ENCODE data around the gene KLHL17. TPM values are rescaled to one million over a fixed set of nuclear protein-coding genes. Genes with fewer than 3 reads are reported as not detected.
A peak's percentile ranks its signal among the peaks of the same experiment; 100 is the strongest.
"Not testable (repeated sequence)": the region's sequence is repeated elsewhere in the genome, so short reads cannot be mapped to it uniquely, and the experiment has no call there.

Gene KLHL17
- total RNA-seq, 2 donors from 2014 or later = 19.9 to 26.1 TPM

- no peaks in the 10 kb centered on the region for H3K36me3 Mint-ChIP-seq
- H3K9me3 Mint-ChIP-seq = no peaks in the 10 kb centered on the region
- H3K27ac Mint-ChIP-seq = no peak overlapping the region
- DNase-seq (ENCODE audit: low spot score in 2 of 2) = no peak
- no peak for ATAC-seq
These were observed 19.3 kb downstream of the KLHL17 start for GRCh38 chr1:979744-980072.

GRCh38 chr1:980137-980571 lies 19.8 kb downstream of the KLHL17 start:
- H3K9me3 Mint-ChIP-seq = no peaks in the 10 kb centered on the region
- no peak overlapping the region for H3K27ac Mint-ChIP-seq
- no peak for ATAC-seq
- no peak for DNase-seq (ENCODE audit: low spot score in 2 of 2)
- no peaks in the 10 kb centered on the region for H3K36me3 Mint-ChIP-seq

GRCh38 chr1:980602-981395 lies 20.4 kb downstream of the KLHL17 start:
- peak overlapping the region in 1 of 2 donors; percentile 29 for H3K27ac Mint-ChIP-seq
- H3K9me3 Mint-ChIP-seq = no peaks in the 10 kb centered on the region
- DNase-seq (ENCODE audit: low spot score in 2 of 2) (peak in 1 of 2 donors; percentile 56), ATAC-seq (no peak)
- no peaks in the 10 kb centered on the region for H3K36me3 Mint-ChIP-seq

- Mint-ChIP-seq H3K36me3 (no peaks in the 10 kb centered on the region), H3K9me3 (no peaks in the 10 kb centered on the region), H3K27ac (peak overlapping the region in 1 of 2 donors; percentile 29)
- ATAC-seq = no peak
- no peak for DNase-seq (ENCODE audit: low spot score in 2 of 2)
These were observed 21.1 kb downstream of the KLHL17 start for GRCh38 chr1:981491-981954.

- no peaks in the 10 kb centered on the region for H3K9me3 Mint-ChIP-seq
- ATAC-seq (no peak), DNase-seq (ENCODE audit: low spot score in 2 of 2) (no peak)
- H3K36me3 Mint-ChIP-seq = no peaks in the 10 kb centered on the region
- H3K27ac Mint-ChIP-seq = peak within 1 kb of the TSS in 1 of 2 donors; percentile 29
These were observed 21.7 kb downstream of the KLHL17 start, which contains the start of gene PERM1 for GRCh38 chr1:981955-982558. TSS of gene PERM1 (minus strand) at chr1:982093. CDS start at chr1:981029, 1,064 bp downstream.

GRCh38 chr1:982765-983436 lies 22.5 kb downstream of the KLHL17 start:
- ATAC-seq (no peak), DNase-seq (ENCODE audit: low spot score in 2 of 2) (no peak)
- no peaks in the 10 kb centered on the region for H3K9me3 Mint-ChIP-seq
- no peaks in the 10 kb centered on the region for H3K36me3 Mint-ChIP-seq
- H3K27ac Mint-ChIP-seq = no peak overlapping the region

- peak; percentile 82 to 86 for ATAC-seq
- Mint-ChIP-seq H3K36me3 (peaks cover 0 to 7% of the 10 kb centered on the region in 2 donors), H3K27ac (no peak overlapping the region), H3K9me3 (peaks cover 0 to 3% of the 10 kb centered on the region in 2 donors)
- DNase-seq (ENCODE audit: low spot score in 2 of 2) = peak in 1 of 2 donors; percentile 73
These were observed 23.6 kb downstream of the KLHL17 start for GRCh38 chr1:983798-984475.

- ATAC-seq (no peak), DNase-seq (ENCODE audit: low spot score in 2 of 2) (no peak)
- peaks cover 0 to 7% of the 10 kb centered on the region in 2 donors for H3K9me3 Mint-ChIP-seq
- H3K27ac Mint-ChIP-seq = no peak overlapping the region
- H3K36me3 Mint-ChIP-seq = peaks cover 0 to 10% of the 10 kb centered on the region in 2 donors
These were observed 24.1 kb downstream of the KLHL17 start for GRCh38 chr1:984476-984814.

GRCh38 chr1:985126-985525 lies 24.7 kb downstream of the KLHL17 start:
- Mint-ChIP-seq H3K27ac (no peak overlapping the region), H3K9me3 (peaks cover 0 to 7% of the 10 kb centered on the region in 2 donors), H3K36me3 (peaks cover 0 to 10% of the 10 kb centered on the region in 2 donors)
- ATAC-seq (no peak), DNase-seq (ENCODE audit: low spot score in 2 of 2) (no peak)

- Mint-ChIP-seq H3K27ac (peak overlapping the region in 1 of 2 donors; percentile 1), H3K36me3 (peaks cover 0 to 25% of the 10 kb centered on the region in 2 donors)
- not testable (repeated sequence) for DNase-seq (ENCODE audit: low spot score in 2 of 2)
These were observed 27.7 kb downstream of the KLHL17 start for GRCh38 chr1:988061-988460.

GRCh38 chr1:991275-991674 lies 30.9 kb downstream of the KLHL17 start:
- not testable (repeated sequence) for DNase-seq (ENCODE audit: low spot score in 2 of 2); H3K27ac Mint-ChIP-seq; ATAC-seq
- peaks cover 0 to 25% of the 10 kb centered on the region in 2 donors for H3K36me3 Mint-ChIP-seq
- H3K9me3 Mint-ChIP-seq = peaks cover 3 to 12% of the 10 kb centered on the region in 2 donors

More at GRCh38 chr1:988061-988460, 27.7 kb downstream of the KLHL17 start:
- ATAC-seq = not testable (repeated sequence)
- H3K9me3 Mint-ChIP-seq = peaks cover 3 to 12% of the 10 kb centered on the region in 2 donors

GRCh38 chr1:991895-992294 lies 31.5 kb downstream of the KLHL17 start:
- Mint-ChIP-seq H3K27ac (peak overlapping the region; percentile 5 to 77), H3K9me3 (peaks cover 3 to 12% of the 10 kb centered on the region in 2 donors), H3K36me3 (peaks cover 0 to 25% of the 10 kb centered on the region in 2 donors)
- ATAC-seq (no peak), DNase-seq (ENCODE audit: low spot score in 2 of 2) (no peak)

GRCh38 chr1:992362-992761 lies 32.0 kb downstream of the KLHL17 start:
- DNase-seq (ENCODE audit: low spot score in 2 of 2) (no peak), ATAC-seq (peak; percentile 65 to 83)
- peaks cover 3 to 12% of the 10 kb centered on the region in 2 donors for H3K9me3 Mint-ChIP-seq
- peaks cover 0 to 25% of the 10 kb centered on the region in 2 donors for H3K36me3 Mint-ChIP-seq
- peak overlapping the region; percentile 5 to 77 for H3K27ac Mint-ChIP-seq

- Mint-ChIP-seq H3K9me3 (peaks cover 3 to 12% of the 10 kb centered on the region in 2 donors), H3K27ac (no peak overlapping the region), H3K36me3 (peaks cover 0 to 23% of the 10 kb centered on the region in 2 donors)
- DNase-seq (ENCODE audit: low spot score in 2 of 2) = no peak
- no peak for ATAC-seq
These were observed 33.1 kb downstream of the KLHL17 start for GRCh38 chr1:993379-993995.

GRCh38 chr1:994546-994945 lies 34.2 kb downstream of the KLHL17 start:
- DNase-seq (ENCODE audit: low spot score in 2 of 2); H3K9me3 Mint-ChIP-seq; ATAC-seq; H3K27ac Mint-ChIP-seq: not testable (repeated sequence)
- peaks cover 0 to 15% of the 10 kb centered on the region in 2 donors for H3K36me3 Mint-ChIP-seq
